Activated CD4-positive, alpha-beta T cell treated with anti-CD3 and anti-CD28 coated beads, Interleukin-2, amount 50 U/mL, for 16 hours (primary cell): ENCODE data around the gene ABHD16B.
A peak's percentile ranks its signal among the peaks of the same experiment; 100 is the strongest.

ENCODE experiments used
- DNase-seq: peaks from one replicate; pipeline ENCODE4 v3.0.0-alpha.2; 2020

The ABHD16B gene

DNA sequence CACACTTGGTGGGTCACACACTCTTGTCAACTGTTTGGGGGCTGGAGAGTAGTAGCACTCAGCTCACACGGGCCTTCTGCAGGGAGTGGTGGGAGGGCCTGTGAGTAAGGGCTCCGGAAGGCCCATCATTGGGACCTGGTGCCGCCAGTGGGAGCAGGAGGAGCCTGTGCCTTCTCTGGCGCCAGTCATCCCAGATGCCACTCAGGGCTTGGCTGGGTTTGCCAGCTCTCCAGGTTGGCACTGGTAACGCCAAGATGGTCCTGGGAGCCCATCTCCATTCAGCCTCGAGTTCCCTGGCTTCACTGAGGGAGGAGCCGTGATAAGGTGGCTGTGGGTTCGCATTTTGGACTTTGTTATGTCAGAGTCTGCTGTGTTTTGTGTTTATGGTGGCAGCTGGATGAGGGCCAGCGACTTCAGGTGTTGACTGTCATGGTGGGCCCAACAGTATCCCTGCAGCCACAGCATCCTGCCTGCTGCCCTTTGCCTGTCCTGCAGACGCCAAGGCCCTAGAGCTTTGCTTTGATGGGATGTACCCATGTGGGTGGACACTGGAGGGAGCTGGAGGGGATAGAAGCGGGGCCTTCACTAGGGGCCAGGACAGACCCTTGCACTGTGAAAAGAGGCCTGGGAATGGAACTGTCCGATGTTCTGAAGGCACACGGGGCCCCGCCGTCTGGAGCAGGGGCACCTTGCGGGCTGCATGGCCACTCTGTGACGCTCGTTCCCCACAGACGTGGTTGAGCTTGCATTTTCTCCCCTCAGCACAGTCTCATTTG lies 20.3 kb downstream of the ABHD16B start:
- no peak for DNase-seq

DNA sequence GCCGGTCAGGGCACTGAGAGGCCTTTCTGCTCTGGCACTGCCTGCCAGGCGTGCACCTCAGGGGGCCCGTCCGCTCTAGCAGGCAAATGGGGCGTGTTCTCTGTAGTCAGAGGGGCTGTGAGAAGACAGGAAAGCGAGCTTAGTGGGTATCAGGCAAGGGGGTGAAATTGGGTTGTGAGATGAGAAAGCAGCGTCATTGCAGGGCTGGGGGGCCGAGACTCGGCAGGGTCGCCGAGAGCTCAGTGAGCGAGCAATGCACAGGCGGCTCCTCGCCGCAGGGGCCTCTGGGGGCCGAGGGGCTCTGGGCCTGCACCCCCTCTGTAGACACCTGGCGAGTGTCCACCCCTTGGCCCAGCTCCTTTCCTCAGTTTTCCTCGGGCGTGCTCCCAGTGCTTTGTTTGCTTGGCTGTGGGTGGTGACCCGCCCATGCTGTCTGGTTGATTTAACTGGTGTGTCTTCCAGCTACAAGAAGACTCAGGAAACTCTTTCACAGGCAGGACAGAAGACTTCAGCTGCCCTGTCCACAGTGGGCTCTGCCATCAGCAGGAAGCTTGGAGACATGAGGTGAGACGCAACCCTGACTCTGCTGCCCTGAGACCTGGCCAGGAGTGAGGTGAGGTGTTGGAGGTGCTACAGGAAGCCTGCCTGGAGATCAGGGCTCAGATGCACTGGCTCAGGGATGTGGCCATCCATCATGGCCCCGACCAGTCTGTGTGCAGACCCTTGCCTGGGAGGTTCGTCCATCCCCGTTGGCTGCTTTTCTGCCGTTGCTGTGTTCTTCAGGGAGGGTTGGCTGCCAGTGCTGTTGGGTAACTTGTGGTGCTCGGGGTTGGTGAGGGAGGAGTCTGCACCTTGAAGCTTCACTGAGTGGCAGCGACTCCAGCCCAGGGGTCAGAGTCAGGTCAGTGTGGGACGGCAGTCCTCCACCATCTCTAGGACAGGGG lies 21.2 kb downstream of the ABHD16B start:
- no peak for DNase-seq

DNA sequence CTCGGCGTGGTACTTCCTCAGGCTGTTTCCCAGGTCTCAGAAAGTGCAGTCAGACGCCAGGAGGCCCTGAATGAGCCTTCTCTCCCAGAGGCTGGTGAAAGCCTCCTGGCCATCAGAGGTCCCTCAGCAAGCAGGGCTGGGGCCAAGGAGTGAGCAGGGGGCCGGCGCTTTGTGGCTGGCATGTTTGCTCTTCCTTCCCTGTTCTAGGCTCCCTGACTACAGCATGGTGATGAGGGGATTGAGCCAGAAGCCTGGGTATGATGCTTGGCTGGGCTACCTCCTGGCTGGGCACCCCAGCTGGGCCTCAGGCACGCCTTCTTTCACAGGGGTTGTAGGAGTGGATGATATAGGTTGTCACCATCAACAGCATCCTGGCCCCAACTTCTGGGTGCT lies 21.9 kb downstream of the ABHD16B start:
- no peak for DNase-seq

DNA sequence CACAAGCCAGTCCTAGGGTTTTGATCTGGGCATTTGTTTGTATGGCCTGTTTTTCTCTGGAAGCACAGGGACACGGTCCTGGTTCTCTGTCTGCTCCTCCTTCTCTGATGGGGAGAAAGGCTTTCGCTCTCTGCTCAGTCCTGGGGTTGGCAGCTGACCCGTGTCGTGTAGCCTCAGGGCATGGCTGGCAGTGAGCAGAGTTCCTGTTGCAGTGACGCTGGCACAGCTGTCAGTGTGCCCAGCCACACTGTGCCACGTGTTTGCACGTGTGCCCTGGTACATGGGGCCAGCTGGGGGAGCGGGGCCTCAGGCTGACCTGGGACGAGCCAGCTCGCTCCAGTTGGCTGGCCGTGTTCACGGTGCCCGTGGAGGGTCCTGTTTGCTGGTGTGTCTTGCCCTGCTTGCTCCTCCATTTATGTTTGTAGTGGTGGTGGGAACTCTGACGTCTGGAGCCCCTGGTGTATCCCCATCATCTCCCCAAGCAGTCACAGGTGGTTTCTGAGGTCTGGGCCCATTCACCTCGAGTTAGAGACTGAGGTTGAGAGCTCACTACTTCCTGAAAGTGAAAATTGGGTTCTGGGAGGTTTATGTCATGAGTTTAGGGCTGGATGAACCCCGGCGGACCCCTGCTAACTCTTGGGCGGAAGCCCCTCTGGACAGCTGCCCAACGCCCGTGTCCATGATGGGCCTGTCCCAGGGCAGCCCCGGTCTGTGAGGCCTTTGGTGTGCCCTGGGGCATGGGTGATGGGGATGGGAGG lies 23.4 kb downstream of the ABHD16B start:
- no peak for DNase-seq

DNA sequence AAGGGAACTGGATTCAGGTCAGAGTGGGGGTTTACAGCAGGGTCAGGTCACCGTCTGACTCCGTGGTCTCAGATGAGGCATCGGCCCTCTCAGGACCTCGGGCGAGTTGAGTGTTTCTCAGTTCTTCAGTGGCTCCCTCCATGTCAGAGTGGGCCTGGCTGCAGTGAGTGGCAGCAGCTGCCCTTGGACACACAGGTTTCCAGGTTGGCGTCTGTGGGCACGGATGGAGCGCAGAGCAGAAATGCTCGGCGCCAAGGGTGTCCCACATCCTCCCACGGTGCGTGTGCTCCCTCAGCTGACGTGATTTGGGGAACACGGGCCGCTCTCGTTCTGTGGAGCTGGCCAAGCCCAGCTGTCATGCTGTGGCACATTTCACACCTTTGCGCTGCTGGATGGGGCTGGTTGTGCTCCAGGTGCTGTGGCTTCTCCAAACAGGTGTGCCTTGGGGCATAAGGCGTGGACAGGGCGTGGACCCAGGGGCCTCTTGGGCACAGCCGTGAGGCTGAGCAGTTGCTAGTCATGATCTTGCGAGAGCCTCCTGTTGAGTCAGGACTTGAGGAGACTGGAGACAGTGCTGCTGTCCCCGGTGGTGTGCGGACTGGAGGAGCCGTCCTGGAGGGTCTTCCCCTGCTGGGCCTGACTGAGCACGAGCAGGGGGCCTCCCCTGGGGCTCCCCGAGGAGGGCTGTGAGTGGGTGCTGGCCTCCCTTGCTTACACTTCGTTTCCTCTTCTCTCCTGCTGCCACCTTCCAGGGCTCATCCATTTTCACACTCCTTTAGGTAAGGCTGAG lies 24.2 kb downstream of the ABHD16B start:
- no peak for DNase-seq

DNA sequence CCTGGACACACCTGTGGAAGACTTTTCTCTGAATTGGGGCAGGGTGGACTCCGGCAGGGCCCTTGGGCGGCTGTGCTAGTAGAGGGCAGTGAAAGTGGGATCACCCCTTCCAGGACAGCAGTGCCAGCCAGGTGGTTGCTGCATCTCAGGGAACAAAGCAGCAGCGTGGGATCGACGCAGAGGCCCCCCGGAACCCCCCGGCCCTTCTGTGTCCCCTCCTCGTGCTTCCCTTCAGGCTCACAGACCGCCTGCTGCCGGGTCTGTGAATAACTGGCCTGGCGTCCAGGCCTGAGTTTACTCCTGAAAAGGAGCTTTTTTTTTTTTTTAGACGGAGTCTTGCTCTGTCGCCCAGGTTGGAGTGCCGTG lies 24.7 kb downstream of the ABHD16B start:
- no peak for DNase-seq

DNA sequence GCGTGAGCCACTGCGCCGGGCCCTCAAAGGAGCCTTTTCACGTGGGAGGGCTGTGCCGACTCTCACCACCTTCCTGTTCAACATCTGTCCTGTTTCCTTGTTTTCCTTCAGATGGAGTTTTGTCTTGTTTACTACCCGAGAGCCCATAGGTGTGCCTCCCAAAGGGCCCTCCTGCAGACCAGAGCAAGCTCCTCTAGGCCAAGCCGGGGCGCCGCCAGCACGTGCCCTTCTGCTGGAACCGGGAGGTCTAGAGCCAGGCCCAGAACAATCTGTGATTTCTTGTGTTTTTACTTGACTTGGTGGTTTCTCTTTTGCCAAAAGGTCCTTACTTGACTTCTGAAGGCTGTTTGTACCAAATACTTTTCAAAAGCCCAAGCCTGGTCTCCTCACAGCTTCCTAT lies 25.6 kb downstream of the ABHD16B start:
- no peak for DNase-seq

DNA sequence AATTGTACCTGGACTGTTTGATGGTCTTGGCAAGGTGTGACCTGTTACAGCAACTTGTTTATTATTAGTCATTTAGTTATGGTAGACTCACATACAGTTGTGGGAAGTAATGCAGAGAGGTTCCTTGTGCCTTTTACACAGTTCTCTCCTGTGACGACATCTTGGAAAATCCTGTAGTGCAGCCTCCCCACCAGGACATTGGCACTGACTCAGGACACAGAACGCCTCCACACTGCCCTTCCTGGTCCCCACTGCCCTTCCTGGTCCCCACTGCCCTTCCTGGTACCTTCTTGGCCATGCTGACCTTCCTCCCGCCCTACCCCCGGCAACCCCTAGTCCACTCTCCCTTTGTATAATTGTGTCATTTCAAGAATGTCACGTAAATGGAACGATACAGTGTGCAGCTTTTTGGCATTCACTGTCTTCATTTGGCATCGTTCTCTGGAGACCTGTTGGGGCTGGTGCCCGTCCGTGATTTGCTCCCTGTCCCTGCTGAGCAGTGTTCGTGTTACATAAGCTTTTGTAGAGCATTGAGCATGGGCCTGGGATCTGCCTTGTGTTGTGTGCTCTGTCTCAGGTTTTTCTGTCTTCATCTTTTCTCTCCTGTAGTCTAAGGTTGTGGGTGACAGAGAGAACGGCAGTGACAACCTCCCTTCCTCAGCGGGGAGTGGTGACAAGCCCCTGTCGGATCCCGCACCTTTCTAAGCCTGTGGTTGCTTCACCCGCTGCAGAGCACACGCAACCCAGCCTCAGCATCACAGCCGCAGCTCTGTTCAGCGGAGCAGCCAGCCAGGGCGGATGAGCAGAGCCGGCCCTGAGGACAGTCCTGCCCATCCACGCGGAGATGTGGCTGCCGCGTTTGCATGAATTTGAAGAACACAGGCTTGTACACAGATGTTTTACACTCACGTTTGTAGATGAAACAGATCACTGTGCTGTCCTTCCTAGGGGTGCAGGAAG lies 28.2 kb downstream of the ABHD16B start:
- DNase-seq: no peak

DNA sequence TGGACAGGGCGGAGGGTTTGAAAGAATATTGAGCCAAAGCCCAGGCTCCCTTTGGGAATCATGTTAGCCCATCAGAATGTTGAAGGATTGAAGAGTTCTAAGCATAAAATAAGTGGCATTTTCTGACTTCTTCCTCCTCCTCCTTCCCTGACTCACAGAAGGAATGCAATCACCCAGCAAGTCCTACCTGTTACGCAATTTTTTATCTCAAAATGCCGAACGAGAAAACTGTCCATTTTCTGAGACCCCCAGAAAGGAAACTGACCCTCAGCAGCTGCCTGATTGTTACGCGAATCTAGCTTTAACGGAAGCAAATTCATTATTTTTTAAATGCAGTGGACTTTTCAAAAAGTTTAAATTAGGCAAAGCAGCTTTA lies 28.9 kb downstream of the ABHD16B start:
- no peak for DNase-seq

DNA sequence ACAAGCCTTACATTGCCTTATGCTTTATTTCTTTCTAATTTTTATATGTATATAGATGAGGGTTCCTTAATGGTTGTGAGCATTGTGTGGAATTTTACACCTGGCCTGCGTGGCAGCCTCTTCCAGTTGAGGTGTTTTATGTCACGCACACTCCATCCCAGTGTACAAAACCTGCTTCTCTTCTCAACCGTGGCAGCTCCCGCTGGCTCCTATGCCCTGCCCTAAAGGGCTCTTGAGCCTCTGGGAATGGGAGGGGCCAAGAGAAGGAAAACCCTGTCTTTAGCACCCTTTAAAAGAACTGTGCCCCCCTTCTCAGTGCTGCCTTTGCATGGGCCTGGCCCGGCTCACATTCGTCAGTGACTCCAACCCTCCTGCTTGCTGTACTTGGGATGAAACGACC lies 29.3 kb downstream of the ABHD16B start:
- DNase-seq: no peak

DNA sequence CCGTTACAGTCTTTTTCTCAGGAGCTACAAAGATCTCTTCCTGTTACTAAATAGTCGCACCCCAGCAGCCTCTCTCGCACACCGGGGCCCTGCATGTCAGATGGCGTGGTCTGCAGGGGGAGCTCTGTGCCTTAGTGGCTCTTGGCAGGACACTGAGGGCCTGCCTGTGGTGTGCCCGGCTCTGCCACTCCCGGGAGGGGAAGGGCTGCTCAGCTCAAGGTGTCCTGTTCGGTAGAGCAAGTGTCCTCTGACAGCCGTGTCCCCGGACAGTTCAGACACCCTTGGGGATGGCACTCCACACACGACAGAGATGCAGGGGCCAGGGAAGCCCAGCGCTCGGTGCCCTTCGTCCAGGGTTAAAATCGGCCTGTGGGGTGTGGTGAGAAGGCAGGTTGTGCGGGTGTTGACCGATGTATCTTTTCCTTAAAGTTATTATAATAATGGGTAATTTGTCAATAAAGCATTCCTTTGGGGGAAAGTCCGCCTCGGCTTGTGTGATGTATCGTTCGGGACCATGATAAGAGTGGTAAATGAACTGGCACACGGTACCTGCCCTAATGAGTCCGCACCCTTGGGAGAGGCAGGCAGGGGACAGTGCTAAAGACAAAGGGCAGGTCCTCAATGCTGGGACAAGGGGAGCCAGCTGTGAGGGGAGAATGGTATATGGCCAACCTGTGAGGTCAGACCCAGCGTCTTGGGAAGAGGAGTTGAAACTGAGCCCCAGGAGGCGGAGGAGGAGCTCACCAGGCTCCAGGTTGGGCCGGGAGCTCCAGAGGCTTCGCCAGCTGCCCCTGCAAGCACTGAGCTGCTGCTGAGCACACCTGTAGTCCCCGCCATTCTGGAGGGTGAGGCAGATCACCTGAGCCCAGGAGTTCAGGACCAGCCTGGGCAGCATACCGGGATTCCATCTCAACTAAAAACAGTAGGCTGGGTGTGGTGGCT lies 30.0 kb downstream of the ABHD16B start:
- DNase-seq: no peak

DNA sequence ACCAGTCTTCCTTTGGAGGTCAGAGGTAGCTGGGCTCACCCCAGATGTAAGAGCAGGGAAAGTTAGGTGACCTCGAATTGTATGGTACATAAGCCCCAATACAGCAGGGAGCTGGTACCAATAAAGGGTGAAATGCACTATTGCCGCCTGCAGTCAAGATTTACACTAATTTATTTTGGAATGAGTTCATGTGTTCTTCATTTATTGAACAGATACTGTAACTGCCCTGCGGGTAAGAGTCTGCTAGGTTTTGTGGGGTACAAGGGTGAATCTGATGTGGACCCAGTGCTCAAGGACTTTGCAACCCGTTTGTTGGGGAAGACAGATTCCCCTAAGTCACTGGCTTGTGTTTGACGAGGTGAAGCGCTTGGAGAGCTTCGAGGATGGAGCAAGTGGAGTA lies 31.1 kb downstream of the ABHD16B start:
- no peak for DNase-seq

DNA sequence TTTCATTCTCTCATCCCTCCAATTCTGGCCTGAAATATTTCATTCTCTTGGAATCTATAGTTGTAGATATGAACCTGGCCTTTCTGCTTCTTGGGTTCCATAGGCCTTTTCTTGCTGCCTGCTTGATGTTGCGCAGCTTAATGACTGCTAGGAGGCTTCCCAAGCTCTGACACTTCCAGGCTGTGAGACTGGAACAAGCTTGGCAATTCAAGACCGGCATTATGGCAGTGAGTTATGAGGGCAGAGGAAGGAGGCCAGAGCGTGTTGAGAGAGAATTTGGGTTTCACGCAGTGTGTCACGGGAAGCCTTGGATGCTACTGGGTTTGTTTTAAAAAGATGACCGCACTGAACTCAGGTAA lies 32.7 kb downstream of the ABHD16B start:
- no peak for DNase-seq

DNA sequence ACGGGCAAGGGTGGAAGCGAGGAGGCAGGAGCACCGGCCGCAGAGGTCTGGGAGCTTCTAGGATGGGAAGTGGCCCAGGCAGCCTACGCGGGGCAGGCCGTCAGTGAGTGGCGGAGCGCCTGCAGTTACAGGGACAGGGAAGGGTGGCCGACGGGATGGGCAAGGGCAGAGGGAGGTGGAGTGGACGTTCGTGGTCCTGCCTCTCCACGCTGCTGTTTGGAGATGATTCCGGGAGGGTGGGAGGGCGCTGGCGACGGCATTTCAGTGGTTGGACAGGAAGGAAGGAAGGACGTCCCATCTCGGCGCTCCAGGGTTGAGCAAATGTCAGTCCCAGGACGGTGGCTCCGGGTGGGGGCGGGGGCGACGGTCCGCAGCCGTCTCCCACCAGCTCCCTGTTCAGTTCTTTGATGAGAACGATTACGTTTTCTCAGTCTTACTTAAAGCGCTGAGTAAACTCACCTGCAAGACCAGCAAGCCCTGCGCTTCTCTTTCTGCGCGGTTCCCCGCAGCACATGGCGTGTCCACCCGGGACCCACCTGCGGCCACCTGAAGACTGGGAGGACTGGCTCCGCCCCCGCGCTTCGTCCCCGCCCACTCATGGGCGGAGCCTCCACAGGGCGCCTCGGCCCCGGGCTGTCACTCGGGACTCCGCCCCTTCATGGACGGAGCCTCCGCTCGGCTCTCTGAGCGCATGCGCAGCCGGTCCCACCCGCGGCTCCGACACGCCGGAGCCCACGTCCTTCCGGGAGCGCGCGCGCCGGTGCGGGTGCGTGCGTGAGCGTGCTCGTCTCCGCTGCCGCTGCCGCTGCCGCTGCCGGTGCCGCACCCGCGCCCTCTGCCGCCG lies 33.3 kb downstream of the ABHD16B start, which contains the start of gene DNAJC5:
TSS of gene DNAJC5 (plus strand) at position 769 of the 844 bp plus-strand sequence. CDS start 33,220 bp downstream, outside the sequence.
- peak; percentile 97 for DNase-seq

DNA sequence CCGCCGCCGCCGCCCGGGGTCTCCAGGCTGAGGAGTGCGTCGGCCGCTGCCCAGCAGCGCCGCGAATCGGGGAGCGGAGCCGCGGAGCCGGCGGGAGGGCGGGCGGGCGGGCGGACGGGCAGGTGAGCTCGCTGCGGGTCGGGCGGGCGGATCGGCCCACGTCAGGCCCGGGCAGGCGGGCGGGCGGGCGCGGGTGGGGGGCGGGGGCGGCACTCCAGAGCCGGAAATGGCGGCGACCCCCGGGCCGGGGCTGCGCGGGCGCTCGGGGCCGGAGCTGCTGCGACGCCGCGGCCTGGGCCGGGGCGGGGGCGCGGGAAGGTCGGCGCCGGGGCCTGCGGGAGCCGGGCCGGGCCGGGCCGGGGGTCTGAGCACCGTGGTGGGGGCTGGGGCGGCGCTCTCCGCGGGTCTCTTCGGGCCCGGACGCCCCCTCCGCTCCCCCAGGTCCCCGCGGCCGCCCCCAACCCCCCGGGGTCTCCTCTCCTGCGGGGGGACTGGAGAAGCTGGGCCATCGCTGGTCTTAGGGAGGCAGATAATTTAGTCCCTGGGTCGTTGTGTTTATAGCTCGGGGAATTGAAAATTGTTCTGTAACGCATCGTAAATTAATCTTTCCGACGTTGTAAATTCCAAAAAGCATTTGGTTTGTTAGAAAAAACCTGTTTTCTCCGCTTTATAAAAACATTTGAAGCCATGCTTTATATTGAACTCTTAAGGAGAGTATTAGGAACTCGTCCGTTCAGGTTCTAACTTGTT lies 34.1 kb downstream of the ABHD16B start:
- DNase-seq: no peak

DNA sequence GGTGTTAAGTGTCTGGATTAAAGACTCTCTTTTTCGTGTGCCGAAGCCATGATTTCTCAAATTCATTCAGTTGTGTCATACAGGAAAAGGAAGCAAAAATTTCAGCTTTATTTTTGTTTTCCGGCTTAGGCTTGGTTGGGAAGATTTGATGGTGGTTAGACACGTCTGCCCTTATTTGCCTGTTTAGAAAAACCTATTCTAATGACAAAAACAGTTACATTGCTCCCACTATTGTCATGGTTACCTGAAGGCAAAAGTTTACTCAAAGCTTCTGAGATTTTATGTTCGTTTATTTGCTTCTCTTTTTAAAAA lies 34.6 kb downstream of the ABHD16B start:
- DNase-seq: peak; percentile 31

DNA sequence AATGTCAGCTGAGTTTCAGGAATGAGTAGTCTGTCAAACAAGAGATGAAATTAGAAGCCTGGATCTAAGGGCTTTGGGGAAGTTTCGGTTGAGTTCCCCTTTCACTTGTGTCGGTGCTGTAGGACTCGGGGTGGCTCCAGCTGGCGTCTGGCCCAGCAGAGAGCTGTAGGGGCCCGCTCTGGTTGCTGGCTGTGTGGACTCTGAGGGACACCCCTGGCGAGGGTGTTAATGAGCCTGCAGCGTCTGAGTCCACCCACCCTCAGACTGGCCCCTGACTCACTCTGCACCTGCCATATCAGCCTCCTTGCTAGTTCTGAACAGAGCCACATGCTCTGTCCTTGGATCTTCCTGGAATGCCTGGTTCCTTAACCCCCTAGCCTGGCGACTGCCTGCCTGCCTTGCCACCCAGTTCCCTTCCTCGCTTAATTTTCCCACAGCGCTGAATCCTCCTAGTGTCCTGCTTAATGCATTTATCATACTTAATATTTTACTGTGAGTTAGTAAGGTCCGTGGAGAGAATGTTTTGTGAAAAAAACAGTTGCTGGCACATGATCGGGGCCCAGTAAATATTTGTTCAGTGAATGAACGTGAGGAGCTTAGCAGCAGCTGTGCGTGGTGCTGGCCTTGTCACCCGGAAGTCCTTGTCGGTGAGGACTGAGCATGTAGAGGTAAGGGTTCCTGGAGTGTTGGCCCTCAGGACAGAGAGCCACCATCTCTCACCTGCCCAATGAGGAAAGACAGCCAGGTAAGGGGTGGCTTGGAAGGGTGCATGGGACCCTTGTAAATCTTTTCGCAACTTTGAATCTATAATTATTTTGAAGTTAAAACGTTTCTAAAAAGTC lies 35.2 kb downstream of the ABHD16B start:
- DNase-seq: peak; percentile 35
